COLO668 (cell line): ENCODE measurements around the gene PPIF.

ENCODE experiments used
- DNase-seq: peaks from one replicate; lab custom pipeline; 2025; ENCODE audit not compliant: unreplicated experiment; lab: John Stamatoyannopoulos, UW

The PPIF gene

DNA sequence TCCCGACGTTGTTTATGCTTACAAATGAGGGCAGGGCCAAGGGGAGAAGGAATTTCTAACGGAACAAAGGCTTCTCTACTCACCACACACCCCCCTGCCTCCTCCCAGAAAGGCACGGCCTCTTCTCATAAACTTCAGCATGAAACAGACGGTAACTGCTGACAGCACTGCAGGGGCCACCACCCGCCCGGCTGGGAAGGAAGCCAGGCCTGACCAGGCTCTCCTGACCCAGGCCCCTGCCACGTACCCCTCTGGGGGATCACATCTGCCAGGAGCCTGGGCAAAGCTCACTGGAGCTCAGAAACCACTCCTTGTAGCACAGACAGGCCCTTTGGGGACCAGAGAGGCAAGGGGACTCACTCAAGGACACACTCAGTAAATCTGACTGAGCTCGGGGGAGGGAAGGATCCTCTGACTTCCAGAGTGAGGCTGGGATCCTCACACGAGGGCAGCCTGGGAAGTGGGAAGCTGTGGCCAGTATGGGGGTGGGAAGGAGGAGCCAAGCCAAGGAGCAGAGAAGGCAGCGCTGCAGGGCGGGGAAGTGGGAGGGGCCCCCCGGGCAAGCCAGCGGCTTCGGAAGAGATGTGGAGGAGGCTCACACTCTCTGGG lies 52.1 kb downstream of the PPIF start:
- no peak for DNase-seq

DNA sequence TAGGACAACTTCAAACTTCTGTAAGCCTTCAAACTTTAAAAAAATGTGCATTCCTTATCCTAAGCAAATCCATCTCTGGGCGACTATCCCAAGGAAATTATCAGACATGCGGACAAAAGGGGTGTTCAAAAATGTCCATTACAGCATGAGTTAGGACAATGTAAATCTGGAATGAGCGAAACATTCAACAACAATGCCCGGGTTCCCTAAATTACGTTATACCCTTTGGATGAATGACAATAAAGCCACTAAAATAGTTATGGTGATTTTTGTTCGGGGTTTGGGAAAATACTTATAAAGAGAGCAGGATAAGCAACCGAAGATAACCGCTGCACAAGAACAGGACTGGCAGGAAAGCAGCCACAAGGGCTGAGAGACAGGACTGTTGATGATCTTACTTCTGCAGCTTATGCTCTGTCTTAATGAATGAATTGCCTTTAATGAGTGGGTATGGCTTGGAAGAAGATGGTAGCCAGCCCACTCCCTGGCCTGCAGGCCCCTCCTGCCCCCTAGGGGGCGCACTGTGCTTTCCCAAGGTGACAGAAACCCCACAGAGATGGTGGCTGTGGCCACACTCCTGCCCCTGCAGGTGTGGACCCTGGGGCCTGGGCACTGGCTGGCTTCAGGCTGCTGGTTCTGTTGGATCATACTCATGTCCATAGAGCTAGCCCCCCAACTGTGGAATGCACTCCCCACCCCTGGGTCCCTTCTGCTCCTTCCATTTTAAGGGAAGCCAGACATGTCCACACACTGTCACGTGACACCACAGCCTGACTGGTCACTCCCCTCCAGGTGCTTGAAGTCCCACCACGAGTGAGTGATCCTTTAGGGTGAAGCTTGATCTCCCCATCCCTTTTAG lies 53.1 kb downstream of the PPIF start:
- peak; percentile 37 for DNase-seq

DNA sequence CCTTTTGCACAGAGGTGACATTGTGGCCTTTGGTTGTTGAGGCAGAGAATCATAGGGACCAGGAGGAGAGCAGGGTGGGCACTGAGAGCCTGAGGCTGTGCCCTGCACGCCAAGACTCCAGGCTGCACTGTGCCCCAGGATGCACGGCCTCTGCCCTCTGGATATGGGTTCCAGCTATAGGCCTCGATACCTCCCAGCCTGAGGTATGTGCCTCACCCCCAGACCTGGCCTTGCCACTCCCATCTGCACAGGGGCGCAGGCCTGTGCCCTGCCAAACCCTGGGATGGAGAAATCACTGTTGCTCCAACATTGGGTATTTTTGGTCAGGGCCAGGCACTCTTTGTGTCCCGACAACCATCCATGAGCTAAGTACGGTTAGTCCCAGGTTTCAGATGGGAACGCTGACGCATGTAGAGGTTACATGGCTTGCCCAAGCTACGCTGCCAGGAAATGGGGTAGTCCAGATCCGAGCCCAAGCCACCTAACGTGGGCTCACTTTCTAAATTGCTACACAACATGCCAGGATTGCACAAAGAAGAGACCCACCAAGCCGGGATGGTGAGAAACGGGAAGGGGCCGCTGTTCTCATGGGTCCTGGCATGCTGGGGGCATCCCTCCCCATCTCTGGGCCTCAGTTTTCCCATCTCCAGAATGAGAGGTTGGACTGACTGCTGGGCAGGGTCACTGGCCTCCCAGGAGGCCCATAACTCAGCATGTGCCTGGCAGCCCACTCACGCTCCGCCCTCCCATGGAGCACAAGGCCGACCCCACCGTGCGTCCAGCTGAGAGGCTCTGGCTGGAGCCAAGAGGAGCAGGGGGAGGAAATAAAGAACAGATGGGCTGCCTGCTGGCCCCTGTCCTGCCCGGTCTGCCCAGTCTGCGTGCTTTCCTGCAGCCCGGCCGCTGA lies 54.0 kb downstream of the PPIF start:
- no peak for DNase-seq

DNA sequence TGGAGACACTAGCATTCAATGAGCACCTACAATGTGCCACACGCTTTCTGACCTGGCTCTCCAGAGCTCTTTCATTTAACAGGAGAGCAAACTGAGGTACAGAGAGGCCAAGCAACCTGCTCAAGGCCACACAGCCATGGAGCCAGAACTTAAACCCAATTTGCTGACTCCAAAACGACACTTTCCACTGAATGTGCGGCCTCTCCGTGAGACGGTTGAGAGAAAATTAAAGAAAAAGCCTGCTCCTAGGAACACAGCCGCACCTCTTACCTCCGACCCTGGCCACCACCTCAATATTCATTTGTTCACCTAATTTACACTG lies 55.3 kb downstream of the PPIF start:
- no peak for DNase-seq

DNA sequence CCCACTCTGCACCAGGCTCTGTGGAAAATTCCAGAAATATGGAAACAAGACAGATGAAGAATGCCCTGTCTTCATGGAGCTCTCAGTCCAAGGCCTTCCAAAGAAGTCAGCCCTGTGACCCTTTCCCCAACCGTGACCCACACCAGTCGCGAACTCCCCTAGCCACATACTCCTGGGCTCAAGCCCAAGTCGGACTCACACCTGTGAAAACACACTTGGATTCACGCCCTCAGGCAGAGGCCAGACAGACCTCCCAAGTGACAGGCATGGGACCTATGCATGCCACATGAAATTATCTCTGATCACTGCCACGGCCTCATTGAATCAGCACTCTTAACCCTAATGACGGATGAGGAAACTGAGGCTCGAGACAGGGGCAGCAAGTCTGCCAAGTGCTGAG lies 55.7 kb downstream of the PPIF start:
- DNase-seq = no peak

DNA sequence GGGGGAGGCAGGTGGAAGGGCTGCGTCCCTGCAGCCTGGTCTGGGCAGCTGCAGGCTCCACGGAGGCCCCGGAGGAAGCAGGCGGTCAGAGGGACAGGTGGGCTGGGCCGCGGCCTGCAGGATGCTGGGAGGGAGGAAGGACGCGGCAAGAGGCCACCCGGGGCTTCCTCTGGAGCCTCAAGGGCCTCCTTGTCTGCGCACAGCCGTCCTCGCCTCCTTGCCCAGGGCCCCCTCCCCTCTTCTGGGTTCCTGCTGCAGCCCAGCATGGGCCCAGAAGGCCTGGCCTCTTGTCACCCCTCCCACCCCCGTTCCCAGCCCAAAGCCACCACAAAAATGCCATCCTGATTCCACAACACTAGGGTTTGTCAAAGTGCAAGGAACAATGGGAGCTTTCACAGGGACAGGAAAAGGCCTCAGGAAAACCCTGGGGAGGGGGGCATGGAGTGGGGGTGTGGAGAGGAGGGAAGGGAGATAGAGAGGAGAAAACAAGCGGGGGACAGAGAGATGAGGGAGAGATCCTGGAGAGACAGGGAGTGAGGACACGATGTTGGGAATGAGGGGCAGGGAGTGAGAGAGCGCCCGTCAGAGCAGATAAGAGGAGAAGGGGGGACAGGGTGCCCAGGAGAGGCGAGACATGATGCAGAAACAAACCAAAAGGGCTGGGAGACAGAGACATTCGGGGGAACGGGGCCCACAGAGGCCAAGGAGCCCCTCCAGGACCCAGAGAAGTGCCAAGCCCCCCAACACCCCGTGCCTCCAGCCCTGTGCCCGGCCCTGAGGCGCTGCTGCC lies 56.4 kb downstream of the PPIF start:
- no peak for DNase-seq

DNA sequence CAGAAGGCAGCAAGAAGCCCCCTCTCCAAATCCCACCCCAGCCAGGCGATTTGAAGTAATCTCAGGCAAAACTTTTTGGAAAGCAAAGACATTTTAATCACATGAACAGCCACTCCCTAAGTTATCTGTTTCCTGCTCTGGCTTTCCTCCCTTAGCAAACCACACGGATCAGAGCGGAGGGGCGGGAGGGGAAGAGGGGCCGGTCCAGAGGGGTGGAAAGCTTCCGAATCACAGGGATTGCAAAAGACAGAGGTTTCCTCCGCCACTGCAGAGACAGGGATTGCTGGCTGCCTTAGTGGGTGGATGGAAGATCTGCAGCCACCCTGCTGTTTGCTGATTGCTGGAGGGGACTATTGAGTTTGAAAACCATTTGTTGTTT lies 57.0 kb downstream of the PPIF start:
- no peak for DNase-seq

DNA sequence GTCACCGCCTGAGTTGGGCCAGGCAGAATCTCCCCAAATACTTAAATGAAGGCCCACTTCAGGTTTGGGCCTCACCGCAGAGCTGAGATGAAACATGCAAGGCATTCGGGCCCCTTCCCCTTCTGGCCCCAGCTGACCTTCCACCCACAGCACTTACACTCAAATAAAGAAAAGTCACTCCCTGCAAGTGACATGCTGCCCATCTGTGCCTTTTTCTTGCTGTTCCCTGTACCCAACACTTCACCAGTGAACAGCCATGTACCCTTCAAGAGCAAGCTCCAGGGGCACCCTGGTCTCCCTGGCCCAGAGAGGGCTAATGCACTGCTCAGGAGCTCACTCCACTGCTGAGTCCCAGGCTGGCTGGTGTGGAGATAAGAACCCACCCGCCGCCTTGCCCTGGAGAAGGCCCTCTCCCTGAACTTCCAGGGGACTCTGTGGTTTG lies 57.4 kb downstream of the PPIF start:
- DNase-seq = no peak
